Right renal cortex interstitium (tissue), 3 donors: Measurements from ENCODE around the gene DGKI. TPM values are rescaled to one million over a fixed set of nuclear protein-coding genes. Genes with fewer than 3 reads are reported as not detected.
A peak's percentile ranks its signal among the peaks of the same experiment; 100 is the strongest.

Experiments
- DNase-seq, 3 donors: peaks; one replicate each; pipeline ENCODE4 v3.0.0-alpha.2; 2013; ENCODE audit warnings: low read depth in 3 of 3, low spot score in 2 of 3
- polyA plus RNA-seq, 3 donors: library from polyadenylated mRNA; unstranded; fragments of 120-200 nt; gene quantifications; one replicate each; pipeline ENCODE4 v1.2.1, GENCODE V29; 2013; ENCODE audit not compliant: insufficient read length in 3 of 3

The DGKI gene
- polyA plus RNA-seq, 3 donors, result 1.4 to 1.9 (median 1.8) TPM

DNA sequence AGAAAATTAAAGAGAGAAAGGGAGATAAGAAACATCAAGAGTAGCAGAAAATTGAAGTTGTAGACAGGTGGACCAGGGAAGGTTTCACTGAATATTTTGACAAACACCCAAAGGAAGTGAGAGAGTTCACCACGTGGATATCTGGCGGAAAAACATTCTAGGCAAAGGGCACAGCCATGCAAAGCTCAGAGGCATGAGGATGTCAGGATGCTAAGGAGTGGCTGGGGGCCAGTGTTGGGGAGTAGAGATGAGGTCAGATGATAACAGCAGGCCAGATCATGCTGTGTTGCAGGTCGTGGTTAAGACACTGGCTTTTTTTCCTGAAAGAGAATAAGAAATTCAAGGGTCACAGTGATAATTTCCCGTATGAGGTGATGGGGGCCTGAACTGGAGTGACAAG, 181.9 kb downstream of the DGKI start:
- no peak for DNase-seq

DNA sequence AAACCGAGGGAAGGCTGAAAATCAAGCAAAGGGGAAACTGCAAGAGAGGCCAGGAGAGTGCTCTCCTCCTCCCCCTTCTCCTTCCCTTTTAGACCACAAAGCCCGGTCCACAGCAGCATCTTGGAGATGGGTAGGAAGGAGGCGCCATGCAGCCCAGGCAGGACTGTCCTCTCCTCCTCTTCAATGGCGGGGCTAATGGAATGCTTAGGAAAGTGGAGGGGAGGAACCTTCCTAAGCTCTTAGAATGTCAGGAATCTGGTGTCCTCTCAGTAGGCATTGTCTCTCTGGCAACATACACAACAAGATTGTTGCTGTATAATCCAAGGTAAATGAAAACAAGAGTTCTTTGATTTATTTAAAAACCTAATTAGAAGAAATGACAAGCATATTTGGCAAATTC, 185.1 kb downstream of the DGKI start:
- DNase-seq, result no peak

DNA sequence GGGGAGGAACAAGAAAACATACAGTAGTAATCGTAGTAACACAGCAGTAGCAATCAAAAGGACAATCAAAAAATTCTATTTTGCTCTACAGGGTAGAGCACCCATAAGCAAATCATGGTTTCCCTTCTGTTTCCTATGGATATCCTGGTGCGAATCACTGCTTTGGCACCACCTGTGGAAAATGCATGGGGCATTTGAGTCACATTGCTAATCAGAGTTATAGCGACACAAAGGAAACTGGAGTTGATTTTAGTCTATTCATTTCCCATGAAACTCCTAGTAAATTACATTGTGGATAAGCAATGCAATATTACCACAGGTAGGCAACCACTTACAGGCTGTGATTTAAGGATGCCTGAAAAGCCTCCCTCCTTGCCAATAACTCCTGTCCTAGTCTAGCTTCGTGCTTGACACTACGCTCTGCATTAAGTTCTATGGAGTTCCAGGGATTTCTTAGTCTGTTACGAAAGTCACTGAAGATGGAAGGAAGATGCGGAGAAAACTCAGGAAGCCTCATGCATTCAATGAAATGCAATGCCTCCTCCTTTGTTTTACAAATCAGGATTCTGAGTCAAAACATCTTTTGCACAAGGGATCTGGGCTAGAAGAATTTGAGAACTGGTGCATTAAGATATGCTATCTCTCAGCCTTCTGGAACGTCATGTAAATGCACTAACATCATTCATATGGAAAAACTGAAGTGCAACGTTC, 188.4 kb downstream of the DGKI start:
- no peak for DNase-seq

DNA sequence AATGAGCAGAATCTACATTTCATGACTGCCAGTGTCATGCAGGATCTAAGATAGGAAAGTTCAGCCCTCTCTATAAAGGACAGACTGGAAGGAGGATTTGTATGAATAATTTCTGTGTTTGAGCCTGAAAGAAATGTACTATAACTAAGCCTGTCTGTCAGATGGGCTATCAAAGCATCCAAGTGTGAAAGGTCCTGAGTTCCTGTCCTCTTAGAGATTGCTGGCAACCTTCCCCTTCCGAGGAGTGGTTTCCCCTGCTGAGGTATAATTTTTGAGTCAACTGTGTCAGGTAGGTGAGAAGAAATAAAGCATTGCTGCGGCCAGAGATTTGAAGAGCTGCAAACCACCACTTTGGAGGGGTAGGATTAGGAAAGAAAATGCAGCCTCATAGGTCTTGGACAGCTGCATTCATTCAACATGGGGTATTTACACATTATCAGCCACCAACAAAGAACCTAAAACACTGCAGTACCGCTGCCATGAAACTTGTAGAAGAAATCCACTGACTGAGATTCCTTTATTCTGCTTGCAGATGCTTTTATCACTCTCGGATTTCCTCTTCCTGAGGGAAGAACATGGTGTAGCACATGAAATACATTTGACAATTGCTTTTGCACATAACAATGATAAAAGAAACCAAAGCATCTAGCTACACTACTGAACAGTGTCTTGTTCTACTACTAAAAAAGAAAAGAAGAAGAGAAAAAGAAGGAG, 189.1 kb downstream of the DGKI start:
- DNase-seq, result no peak

DNA sequence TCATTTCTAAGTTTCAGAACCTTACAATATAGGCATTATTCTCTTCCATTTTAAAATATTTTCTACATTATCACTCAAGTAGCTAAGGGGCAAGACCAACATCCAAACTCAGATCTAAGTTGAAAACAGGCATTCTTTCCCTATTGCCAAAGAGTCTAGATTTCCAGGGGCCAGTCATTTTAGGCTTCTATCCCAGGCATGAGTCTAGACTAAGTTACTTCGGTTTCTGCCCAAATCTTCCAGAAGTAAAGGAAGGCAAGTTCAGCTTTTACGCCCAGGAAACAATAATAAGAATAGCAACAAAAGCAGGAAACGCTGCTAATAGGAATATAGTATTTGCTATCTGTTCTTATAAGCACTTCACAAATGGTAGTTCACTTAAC, 189.9 kb downstream of the DGKI start:
- no peak for DNase-seq

DNA sequence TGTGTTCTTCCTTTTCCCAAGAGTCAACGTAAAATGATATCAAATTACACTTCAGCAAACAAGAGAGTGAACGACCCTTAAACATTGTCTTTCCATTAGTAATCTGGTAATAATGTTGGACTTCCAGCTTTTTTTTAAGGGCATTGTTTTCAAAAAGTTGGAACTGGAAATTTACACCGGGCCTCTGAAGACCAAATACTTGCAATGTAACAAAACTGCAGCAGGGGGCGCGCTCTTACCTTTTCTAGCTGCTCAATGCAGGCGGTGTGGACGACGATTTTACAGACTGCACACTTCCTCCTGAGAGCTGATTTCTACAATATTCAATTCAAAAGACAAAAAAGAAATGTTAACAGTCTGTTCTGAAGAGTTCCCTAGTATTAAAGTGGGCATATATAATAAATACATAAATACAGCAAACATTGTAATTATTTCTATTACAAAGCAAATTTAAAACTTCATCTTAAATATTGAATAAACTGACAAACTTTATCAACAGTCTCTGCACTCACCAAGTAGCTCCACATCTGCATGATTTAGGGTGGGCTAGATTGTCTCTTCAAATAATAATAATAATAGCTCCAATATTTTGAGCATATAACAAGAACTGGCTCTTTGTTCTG, 190.4 kb downstream of the DGKI start:
- peak; percentile 36 to 55 (median 44) for DNase-seq

DNA sequence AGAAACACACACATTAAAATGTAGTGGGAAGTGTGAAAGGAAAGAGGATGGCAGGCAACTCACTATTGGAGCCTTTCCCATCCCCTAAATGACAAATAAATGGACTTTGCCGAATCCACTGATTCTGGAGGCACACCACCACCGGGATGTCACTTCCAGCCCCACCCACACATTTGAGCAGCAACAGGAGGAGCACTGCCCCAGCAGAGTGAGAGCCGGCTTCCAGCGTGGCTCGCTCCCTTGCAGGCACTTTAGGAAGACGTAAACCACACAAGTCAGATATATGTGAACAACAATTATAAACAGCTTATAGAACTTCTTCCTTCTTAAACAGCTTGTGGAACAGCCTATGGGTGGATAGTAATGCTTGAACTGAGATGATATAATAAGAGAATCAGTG, 191.0 kb downstream of the DGKI start:
- DNase-seq, result no peak

DNA sequence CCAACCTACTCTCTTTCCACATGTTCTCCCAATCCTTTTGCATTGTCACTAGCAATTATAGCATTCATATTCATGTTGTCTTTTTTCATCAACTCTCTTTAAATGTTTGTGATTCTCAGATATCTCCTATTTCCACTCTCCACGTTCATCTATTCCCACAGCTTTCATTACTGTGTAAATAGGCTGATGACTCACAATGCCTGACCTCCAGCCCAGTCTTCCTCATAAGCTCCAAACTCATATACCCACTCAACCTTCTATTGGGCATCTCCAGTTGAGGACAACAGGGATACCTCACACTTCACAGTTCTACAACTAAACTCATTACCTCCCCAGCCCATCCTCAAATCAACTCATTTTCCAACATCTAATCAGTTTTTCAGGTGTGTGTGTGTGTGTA, 194.1 kb downstream of the DGKI start:
- DNase-seq, result no peak

DNA sequence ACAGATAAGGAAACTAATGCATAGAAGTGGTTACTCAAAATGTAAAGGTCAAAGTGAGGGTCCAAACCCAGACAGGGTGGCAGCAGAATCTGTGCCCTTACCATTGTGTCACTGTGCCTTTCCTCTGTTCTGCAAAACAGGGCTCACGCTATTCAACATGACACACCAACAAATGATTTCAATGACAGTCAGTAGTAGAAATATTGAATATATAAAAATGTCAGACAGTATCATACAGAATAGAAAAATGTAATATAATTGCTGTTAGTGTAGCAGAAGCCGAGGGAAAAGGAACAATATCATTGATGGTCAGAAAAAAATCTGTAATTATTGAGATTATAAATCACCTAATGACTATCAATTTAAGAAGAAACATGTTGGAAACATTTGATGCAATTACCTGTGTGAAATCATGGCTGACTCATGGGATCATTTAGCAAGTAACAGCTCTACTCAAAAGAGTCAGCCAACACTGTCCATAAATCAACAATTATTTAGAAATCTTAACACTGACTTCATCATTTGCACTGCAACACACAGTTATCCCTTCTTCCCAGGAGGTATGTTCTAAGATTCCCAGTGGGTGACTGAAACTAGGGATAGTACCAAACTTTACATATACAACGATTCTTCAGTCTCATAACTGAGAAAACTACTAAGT, 198.7 kb downstream of the DGKI start:
- no peak for DNase-seq

DNA sequence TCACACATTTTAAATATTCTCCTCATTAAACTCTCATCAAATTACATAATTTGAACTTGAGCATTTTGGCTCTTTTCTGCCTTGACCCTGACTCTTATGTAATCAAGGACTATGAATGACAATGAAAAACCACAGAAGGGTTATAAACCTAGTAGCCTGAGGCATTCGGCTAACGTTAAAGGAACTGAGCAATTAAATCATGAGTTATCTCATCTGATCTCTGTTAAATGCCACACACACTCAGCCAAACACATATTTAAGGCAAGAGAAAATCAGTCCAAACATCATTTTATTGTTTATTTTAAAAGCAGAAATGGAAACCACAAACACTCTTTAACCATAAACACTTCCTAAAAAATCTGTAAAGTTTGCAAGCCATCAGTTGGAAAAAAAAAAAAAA, 204.3 kb downstream of the DGKI start:
- no peak for DNase-seq

DNA sequence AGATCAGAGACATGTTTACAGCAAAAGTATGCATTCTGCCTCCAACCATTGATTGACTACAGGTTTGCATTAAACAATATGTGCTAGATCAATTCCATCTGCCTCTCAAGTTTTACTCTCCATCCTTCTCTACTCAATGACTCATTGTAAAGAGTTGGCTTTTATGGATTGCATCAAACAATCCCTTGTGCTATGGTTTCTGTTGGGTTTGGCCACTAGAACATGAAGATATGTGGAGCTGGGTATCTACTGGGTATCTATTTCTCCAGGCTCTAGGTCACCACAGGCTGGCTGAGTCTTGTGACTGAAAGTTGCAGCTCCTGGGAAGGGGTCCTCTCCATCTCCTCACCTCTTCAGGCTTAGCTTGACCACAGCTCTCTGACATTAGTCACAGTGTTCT, 204.7 kb downstream of the DGKI start:
- DNase-seq, result no peak

DNA sequence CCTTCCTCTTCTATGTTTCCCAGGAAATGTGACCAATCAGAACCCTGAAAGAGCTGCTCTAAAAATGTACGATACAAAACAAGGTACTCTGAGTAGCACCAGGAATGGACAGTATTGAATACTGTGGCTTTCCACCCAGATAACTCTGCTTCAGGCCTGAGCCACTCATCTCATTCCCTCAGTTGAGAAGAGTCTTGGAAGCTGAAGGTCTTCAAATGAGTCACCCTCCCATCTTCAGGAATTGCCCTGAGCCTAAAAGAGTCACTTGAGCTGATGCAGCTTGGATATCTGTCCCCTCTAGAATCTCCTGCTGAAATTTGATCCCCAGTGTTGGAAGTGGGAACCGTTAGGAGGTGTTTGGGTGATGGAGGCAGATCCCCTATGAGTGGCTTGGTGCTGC, 210.4 kb downstream of the DGKI start:
- no peak for DNase-seq

DNA sequence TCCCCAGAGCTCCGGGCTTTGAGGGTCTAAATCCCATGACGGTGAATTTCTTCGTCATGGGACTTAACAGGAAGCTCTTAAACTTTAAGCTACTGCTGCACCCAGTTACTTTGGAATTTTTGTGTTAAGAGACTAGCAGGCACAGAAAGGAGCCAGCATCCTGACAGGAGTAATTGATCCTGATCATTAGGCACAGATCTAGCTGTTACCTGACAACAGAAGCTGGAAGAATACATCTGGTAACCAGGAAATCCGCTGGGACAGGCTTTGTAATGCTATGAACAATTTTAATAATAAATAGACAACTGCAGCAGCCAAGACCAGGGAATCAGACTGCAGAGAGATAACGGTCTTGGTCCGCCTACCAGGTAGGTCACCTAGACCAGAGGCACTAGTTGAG, 210.9 kb downstream of the DGKI start:
- DNase-seq, result no peak

DNA sequence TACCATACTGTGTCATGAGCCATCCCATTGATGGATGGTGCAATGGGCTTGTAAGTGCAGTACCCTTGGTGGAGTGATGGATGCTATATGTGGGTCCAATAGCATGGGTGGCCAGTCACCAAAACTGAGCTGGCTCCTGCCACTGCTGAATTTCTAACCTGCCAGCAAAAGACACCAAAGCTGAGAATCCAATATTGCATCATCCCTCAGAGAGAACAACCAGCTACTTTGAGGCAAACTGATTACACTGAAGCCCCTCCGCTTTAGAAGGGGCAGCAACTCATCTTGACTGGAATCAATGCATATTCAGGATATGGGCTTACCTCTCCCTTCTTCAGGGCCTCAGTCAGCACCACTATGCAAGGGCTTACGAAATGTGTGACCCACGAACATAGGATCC, 211.6 kb downstream of the DGKI start:
- no peak for DNase-seq

DNA sequence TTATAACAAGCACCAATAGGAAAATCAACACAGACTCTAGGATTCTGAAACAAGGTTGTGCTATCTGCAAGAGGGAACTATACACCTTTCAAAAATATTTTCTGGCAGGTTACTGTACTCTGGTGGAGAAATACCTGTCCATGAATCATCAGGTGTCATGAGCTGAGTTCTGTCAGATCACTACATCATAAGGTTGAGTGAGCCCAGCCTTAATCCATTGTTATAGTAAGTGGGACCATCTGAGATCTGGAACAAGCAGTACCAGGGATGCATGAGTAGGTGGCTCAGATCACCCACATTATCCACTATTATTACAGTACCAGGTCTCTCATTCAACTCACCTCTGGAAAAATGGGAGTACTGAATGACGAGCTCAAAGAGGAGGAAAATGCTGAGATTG, 212.4 kb downstream of the DGKI start:
- no peak for DNase-seq

DNA sequence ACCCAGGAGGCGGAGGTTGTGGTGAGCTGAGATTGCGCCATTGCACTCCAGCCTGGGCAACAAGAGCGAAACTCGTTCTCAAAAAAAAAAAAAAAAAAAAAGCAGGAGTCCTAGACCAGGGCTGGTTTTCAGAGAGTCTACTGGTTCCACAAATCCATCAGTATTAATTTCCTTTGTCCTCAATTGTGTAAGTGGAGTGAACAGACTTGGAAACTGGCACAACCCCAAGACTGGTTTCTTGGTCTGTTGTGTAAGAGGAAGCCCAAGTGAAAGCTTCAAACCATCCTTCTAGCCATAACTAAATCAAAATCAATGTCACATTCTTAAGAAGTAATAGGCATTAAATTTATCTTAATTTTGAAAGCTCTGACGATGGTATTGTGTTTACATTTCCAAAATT, 213.6 kb downstream of the DGKI start:
- DNase-seq, result no peak

DNA sequence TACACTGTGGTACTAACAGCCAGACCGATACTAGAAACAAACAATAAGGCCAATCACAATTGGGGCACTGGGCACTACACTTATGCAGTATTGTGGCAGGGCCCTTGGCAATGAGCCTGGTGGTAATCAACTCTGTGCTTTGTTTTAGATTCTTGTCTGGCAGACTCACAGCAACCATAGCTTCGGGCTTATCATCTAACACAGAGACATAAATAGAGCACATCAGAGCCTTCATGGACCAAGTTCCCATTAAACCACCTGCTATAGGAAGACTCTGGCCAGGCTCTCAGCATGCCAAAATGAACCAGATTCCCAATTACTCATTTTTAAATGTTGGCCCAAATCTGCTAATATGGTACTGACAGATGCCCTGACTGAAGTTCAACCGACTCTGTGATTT, 218.6 kb downstream of the DGKI start:
- no peak for DNase-seq

DNA sequence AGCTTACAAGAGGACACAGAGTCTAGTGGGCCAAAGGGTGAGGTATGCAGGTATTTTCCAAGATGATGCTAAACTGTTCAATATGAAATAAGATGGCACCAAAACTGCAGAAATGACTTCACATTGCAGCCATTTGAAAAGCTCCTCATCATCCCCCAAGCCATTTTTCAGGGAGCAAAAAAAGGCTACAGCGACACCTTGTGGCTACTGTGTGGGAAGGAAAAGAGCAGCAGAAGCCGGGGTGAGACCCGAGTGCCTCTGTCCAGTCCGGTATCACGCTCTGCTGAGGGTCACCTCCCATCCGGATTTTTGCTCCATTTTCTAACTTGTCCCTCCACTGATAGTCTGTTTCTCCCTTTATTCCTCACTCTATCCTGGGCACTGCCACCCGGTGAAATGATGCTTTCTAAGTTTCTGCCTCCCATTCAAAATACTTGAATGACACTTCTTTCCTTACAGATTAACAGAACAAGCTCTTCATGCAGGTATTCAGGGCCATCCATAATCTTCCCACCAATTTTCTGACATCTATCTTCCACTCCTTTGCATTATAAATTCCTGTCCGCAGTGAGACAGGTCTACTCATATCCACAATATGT, 220.2 kb downstream of the DGKI start:
- DNase-seq, result peak in 2 of 3 donors; percentile 39 to 43

DNA sequence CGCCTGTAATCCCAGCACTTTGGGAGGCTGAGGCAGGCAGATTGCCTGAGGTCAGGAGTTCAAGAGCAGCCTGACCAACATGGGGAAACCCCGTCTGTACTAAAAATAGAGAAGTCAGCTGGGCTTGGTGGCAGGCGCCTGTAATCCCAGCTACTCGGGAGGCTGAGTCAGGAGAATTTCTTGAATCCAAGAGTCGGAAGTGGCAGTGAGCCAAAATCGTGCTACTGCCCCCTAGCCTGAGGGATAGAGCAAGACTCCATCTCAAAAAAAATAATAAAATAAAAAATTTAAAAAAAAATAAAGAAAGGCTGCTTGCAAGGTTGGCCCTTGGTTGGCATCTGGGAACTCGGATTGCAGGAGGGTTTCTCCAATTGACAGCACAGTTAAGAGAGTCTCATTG, 221.6 kb downstream of the DGKI start:
- no peak for DNase-seq

DNA sequence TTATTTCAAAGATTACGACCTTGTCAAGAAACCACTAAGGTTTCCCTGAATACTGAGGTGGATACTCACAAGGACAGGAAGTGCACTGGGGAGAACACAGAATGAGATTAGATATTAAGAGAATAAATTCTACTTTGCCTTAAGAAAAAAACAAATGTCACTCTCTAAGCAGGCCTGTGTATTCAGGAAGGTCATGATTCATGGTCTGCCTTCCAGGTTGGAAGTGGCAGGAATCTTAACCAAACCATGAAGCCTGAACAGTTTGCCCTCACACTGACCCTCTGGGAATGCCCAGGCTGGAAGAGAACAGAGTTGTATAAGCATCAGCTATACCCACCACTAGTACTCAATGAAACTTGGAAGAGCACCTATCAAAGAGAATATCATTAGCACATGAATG, 227.6 kb downstream of the DGKI start:
- no peak for DNase-seq

DNA sequence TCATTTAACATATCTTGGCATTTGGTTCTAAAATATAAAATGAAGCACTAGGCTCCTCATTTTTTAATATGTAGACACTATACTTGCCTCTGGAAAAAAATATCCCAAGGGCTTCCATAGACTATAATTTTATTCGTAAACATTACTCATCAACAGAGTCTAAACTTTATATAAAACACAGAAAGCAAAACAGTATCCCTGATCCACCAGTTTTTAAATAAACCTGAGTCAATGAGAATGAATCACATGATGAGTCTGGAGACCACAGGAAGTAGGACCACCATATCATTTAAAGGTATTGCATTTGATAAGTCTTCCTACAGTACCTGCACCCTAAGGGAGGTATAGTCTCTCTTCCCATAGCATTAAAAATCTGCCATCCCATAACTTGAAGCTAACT, 228.0 kb downstream of the DGKI start:
- DNase-seq, result no peak
